SK-N-SH treated with all-trans-retinoic acid at 6 μM for 48 hours (cell line): ENCODE measurements around the gene ALOX12.

Experiments used
- ARNTL ChIP-seq: fragments of 450-650 bp; formaldehyde crosslinking; IDR thresholded peaks from 2 replicates; pipeline ENCODE4 v1.5.0; 2020; ENCODE audit warnings: low read depth, mild to moderate bottlenecking, moderate library complexity, borderline replicate concordance
- ESRRG ChIP-seq: fragments of 250-450 bp; sonication (Bioruptor Pico); IDR thresholded peaks from 2 replicates; pipeline ENCODE4 v1.6.1; 2021; ENCODE audit warnings: mild to moderate bottlenecking
- PATZ1 ChIP-seq: fragments of 250-450 bp; sonication (Bioruptor Pico); IDR thresholded peaks from 2 replicates; pipeline ENCODE4 v1.8.0; 2020; ENCODE audit warnings: mild to moderate bottlenecking, moderate library complexity, borderline replicate concordance
- POU6F1 ChIP-seq: fragments of 250-450 bp; sonication (Bioruptor Pico); IDR thresholded peaks from 2 replicates; pipeline ENCODE4 v1.8.0; 2021; ENCODE audit warnings: low read depth, mild to moderate bottlenecking, moderate library complexity, borderline replicate concordance
- RARB ChIP-seq: fragments of 250-450 bp; sonication (Bioruptor Pico); IDR thresholded peaks from 2 replicates; pipeline ENCODE4 v1.8.0; 2021; ENCODE audit warnings: mild to moderate bottlenecking, moderate library complexity
- SNAI2 ChIP-seq: fragments of 250-450 bp; sonication (Bioruptor Pico); IDR thresholded peaks from 2 replicates; pipeline ENCODE4 v1.5.0; 2020; ENCODE audit warnings: mild to moderate bottlenecking, moderate library complexity
- ZNF565 ChIP-seq: fragments of 450-650 bp; formaldehyde crosslinking; conservative IDR thresholded peaks from 2 replicates; pipeline ENCODE4 v1.5.0; 2020; ENCODE audit warnings: low read depth, mild to moderate bottlenecking, moderate library complexity
- TF ChIP-seq, protein P1 (sequence below): fragments of 250-450 bp; sonication (Bioruptor Pico); IDR thresholded peaks from 2 replicates; pipeline ENCODE4 v1.5.0; 2020; ENCODE audit warnings: mild to moderate bottlenecking, moderate library complexity

DNA sequence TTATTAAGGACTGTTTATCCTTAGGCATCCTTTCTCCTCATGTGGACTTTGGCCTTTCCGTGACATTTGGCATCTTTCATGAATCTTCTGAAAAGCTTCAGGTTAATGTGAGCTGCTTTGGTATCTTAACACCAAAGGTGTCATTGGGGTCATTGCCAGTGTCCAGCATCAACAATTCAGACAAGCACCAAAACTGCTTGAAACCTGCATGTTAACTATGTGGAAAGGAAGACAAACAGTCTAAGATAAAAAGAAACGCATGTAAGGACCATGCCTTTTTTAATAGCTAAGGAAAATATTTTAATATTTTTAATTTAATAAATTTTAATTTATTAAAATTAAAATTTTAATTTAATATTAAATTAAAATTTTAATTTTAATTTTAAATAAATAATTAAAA lies 7.9 kb downstream of the ALOX12 start:
- TF ChIP-seq, protein P1, sequence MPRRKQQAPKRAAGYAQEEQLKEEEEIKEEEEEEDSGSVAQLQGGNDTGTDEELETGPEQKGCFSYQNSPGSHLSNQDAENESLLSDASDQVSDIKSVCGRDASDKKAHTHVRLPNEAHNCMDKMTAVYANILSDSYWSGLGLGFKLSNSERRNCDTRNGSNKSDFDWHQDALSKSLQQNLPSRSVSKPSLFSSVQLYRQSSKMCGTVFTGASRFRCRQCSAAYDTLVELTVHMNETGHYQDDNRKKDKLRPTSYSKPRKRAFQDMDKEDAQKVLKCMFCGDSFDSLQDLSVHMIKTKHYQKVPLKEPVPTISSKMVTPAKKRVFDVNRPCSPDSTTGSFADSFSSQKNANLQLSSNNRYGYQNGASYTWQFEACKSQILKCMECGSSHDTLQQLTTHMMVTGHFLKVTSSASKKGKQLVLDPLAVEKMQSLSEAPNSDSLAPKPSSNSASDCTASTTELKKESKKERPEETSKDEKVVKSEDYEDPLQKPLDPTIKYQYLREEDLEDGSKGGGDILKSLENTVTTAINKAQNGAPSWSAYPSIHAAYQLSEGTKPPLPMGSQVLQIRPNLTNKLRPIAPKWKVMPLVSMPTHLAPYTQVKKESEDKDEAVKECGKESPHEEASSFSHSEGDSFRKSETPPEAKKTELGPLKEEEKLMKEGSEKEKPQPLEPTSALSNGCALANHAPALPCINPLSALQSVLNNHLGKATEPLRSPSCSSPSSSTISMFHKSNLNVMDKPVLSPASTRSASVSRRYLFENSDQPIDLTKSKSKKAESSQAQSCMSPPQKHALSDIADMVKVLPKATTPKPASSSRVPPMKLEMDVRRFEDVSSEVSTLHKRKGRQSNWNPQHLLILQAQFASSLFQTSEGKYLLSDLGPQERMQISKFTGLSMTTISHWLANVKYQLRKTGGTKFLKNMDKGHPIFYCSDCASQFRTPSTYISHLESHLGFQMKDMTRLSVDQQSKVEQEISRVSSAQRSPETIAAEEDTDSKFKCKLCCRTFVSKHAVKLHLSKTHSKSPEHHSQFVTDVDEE (CRISPR knock-in tag): no peak
- TF ChIP-seq ARNTL (CRISPR knock-in tag): no peak
- TF ChIP-seq RARB: no peak
- no peak for TF ChIP-seq PATZ1
- no peak for TF ChIP-seq SNAI2 (CRISPR knock-in tag)
- no peak for TF ChIP-seq ZNF565
- TF ChIP-seq POU6F1: no peak
- no peak for TF ChIP-seq ESRRG
